Astrocyte (in vitro differentiated cells and primary cell): Measurements from ENCODE around the gene EMX2. TPM values are rescaled to one million over a fixed set of nuclear protein-coding genes. Genes with fewer than 3 reads are reported as not detected.

Experiments used
- DNase-seq: peaks from one replicate; pipeline ENCODE4 v3.0.0-alpha.2; 2010; ENCODE audit warnings: low read depth
- FAIRE-seq: peaks from 2 replicates; lab custom pipeline; 2011; peaks lifted over from hg19 to GRCh38; lab: Jason Lieb, UNC
- H2AFZ ChIP-seq: 2 replicates; pipeline ENCODE4 v1.6.0; 2012; ENCODE audit warnings: low read depth, low read length, inconsistent platforms
- H3K27ac ChIP-seq: 2 replicates; pipeline ENCODE4 v1.5.1; 2011; ENCODE audit warnings: low read depth, low read length, inconsistent platforms
- H3K27me3 ChIP-seq: 2 replicates; pipeline ENCODE4 v1.6.0; 2011; ENCODE audit warnings: low read length, inconsistent platforms; ENCODE audit not compliant: insufficient read depth
- H3K36me3 ChIP-seq: 2 replicates; pipeline ENCODE4 v1.5.1; 2011; ENCODE audit warnings: low read length, inconsistent platforms; ENCODE audit not compliant: insufficient read depth
- H3K4me1 ChIP-seq: 2 replicates; pipeline ENCODE4 v1.5.1; 2011; ENCODE audit warnings: low read length, inconsistent platforms; ENCODE audit not compliant: insufficient read depth
- H3K4me2 ChIP-seq: 2 replicates; pipeline ENCODE4 v1.6.0; 2012; ENCODE audit warnings: low read length, inconsistent platforms
- H3K4me3 ChIP-seq: 2 replicates; pipeline ENCODE4 v1.5.1; 2011; ENCODE audit warnings: low read depth, mild to moderate bottlenecking, low read length, inconsistent platforms; ENCODE audit not compliant: insufficient read depth
- H3K79me2 ChIP-seq: 2 replicates; pipeline ENCODE4 v1.6.0; 2012; ENCODE audit warnings: mild to moderate bottlenecking, low read length, inconsistent platforms; ENCODE audit not compliant: insufficient read depth
- H3K9ac ChIP-seq: 2 replicates; pipeline ENCODE4 v1.6.0; 2012; ENCODE audit warnings: mild to moderate bottlenecking, low read length, inconsistent platforms
- H3K9me3 ChIP-seq: 2 replicates; pipeline ENCODE4 v1.5.1; 2012; ENCODE audit warnings: low read depth, mild to moderate bottlenecking, low read length, inconsistent platforms; ENCODE audit not compliant: insufficient read depth
- H4K20me1 ChIP-seq: 2 replicates; pipeline ENCODE4 v1.6.0; 2012; ENCODE audit warnings: low read length, inconsistent platforms; ENCODE audit not compliant: insufficient read depth
- H3K27ac Mint-ChIP-seq: one replicate; pipeline ENCODE4 v1.8.0; 2021; ENCODE audit warnings: mild to moderate bottlenecking, mixed read lengths; ENCODE audit not compliant: unreplicated experiment
- H3K27me3 Mint-ChIP-seq: one replicate; pipeline ENCODE4 v1.8.0; 2021; ENCODE audit warnings: low read depth, mixed read lengths; ENCODE audit not compliant: unreplicated experiment
- H3K36me3 Mint-ChIP-seq: one replicate; pipeline ENCODE4 v1.8.0; 2021; ENCODE audit warnings: low read depth, mixed read lengths; ENCODE audit not compliant: unreplicated experiment
- H3K4me1 Mint-ChIP-seq: one replicate; pipeline ENCODE4 v1.8.0; 2021; ENCODE audit warnings: low read depth, mixed read lengths; ENCODE audit not compliant: unreplicated experiment
- H3K4me3 Mint-ChIP-seq: one replicate; pipeline ENCODE4 v1.8.0; 2021; ENCODE audit warnings: mild to moderate bottlenecking, moderate library complexity, mixed read lengths; ENCODE audit not compliant: unreplicated experiment
- H3K9me3 Mint-ChIP-seq: one replicate; pipeline ENCODE4 v1.8.0; 2021; ENCODE audit warnings: mild to moderate bottlenecking, mixed read lengths; ENCODE audit not compliant: unreplicated experiment
- CTCF ChIP-seq: IDR thresholded peaks from 2 replicates; pipeline ENCODE4 v1.5.1; 2011; ENCODE audit warnings: low read depth, mild to moderate bottlenecking, inconsistent platforms, low read length, moderate library complexity; ENCODE audit not compliant: insufficient read depth
- EZH2 ChIP-seq: IDR thresholded peaks from 2 replicates; pipeline ENCODE4 v1.6.1; 2012; ENCODE audit warnings: mild to moderate bottlenecking, low read length, inconsistent platforms; ENCODE audit not compliant: insufficient read depth
- total RNA-seq: library from RNA; stranded (reverse); gene quantifications from 2 replicates; pipeline ENCODE4 v1.2.1, GENCODE V29; 2021

Gene EMX2
- total RNA-seq, 1 donor from 2014 or later = not detected

- Histone ChIP-seq H3K79me2 (no peaks in the 10 kb centered on the region), H3K36me3 (no peaks in the 10 kb centered on the region), H3K27ac (no peak overlapping the region), H3K4me1 (no peaks in the 10 kb centered on the region), H4K20me1 (no peaks in the 10 kb centered on the region), H3K9me3 (no peaks in the 10 kb centered on the region), H3K4me2 (no peak overlapping the region), H3K4me3 (no peak overlapping the region), H3K27me3 (no peaks in the 10 kb centered on the region), H2AFZ (no peak overlapping the region), H3K9ac (no peak overlapping the region)
- Mint-ChIP-seq H3K27ac (no peak overlapping the region), H3K27me3 (peaks cover 76% of the 10 kb centered on the region), H3K4me1 (no peaks in the 10 kb centered on the region), H3K36me3 (peaks cover 1% of the 10 kb centered on the region), H3K4me3 (no peak overlapping the region), H3K9me3 (no peaks in the 10 kb centered on the region)
- DNase-seq = no peak
- no peak for FAIRE-seq
- TF ChIP-seq CTCF (no peak), EZH2 (no peak)
Observed at GRCh38 chr10:117574498-117575146, 32.1 kb downstream of the EMX2 start.

- no peaks in the 10 kb centered on the region for H3K9me3 ChIP-seq
- H3K79me2 ChIP-seq = no peaks in the 10 kb centered on the region
- H3K4me1 Mint-ChIP-seq = no peaks in the 10 kb centered on the region
- H3K9ac ChIP-seq = no peak overlapping the region
- no peaks in the 10 kb centered on the region for H3K36me3 Mint-ChIP-seq
- no peaks in the 10 kb centered on the region for H4K20me1 ChIP-seq
- peaks cover 47% of the 10 kb centered on the region for H3K27me3 Mint-ChIP-seq
- no peaks in the 10 kb centered on the region for H3K4me1 ChIP-seq
- no peaks in the 10 kb centered on the region for H3K36me3 ChIP-seq
- no peak overlapping the region for H2AFZ ChIP-seq
- no peak overlapping the region for H3K4me2 ChIP-seq
- no peak overlapping the region for H3K4me3 ChIP-seq
- no peak overlapping the region for H3K4me3 Mint-ChIP-seq
- no peaks in the 10 kb centered on the region for H3K27me3 ChIP-seq
- no peak overlapping the region for H3K27ac Mint-ChIP-seq
- H3K9me3 Mint-ChIP-seq = no peaks in the 10 kb centered on the region
- no peak for DNase-seq
- no peak overlapping the region for H3K27ac ChIP-seq
- FAIRE-seq = no peak
- TF ChIP-seq EZH2 = no peak
- no peak for TF ChIP-seq CTCF
Observed at GRCh38 chr10:117578490-117578889, 35.9 kb downstream of the EMX2 start.

- Histone ChIP-seq H3K4me2 (no peak overlapping the region), H3K36me3 (no peaks in the 10 kb centered on the region), H2AFZ (no peak overlapping the region), H4K20me1 (no peaks in the 10 kb centered on the region), H3K9ac (no peak overlapping the region), H3K4me1 (no peaks in the 10 kb centered on the region), H3K27ac (no peak overlapping the region), H3K4me3 (no peak overlapping the region), H3K79me2 (no peaks in the 10 kb centered on the region), H3K27me3 (no peaks in the 10 kb centered on the region), H3K9me3 (no peaks in the 10 kb centered on the region)
- no peak overlapping the region for H3K4me3 Mint-ChIP-seq
- H3K27me3 Mint-ChIP-seq = peaks cover 49% of the 10 kb centered on the region
- TF ChIP-seq CTCF (no peak), EZH2 (no peak)
- H3K4me1 Mint-ChIP-seq = no peaks in the 10 kb centered on the region
- H3K36me3 Mint-ChIP-seq = no peaks in the 10 kb centered on the region
- FAIRE-seq = no peak
- H3K27ac Mint-ChIP-seq = no peak overlapping the region
- H3K9me3 Mint-ChIP-seq = no peaks in the 10 kb centered on the region
- DNase-seq = no peak
Observed at GRCh38 chr10:117578999-117579590, 36.5 kb downstream of the EMX2 start.
